GM18858 (cell line): ENCODE data around the gene PRCC.
A peak's percentile ranks its signal among the peaks of the same experiment; 100 is the strongest.
"Not testable (repeated sequence)": the region's sequence is repeated elsewhere in the genome, so short reads cannot be mapped to it uniquely, and the experiment has no call there.

ENCODE experiments used
- ATAC-seq: cut with Tn5 transposase; IDR thresholded peaks from one replicate; pipeline ENCODE4 v1.9.1; 2021; ENCODE audit not compliant: unreplicated experiment

The PRCC gene

DNA sequence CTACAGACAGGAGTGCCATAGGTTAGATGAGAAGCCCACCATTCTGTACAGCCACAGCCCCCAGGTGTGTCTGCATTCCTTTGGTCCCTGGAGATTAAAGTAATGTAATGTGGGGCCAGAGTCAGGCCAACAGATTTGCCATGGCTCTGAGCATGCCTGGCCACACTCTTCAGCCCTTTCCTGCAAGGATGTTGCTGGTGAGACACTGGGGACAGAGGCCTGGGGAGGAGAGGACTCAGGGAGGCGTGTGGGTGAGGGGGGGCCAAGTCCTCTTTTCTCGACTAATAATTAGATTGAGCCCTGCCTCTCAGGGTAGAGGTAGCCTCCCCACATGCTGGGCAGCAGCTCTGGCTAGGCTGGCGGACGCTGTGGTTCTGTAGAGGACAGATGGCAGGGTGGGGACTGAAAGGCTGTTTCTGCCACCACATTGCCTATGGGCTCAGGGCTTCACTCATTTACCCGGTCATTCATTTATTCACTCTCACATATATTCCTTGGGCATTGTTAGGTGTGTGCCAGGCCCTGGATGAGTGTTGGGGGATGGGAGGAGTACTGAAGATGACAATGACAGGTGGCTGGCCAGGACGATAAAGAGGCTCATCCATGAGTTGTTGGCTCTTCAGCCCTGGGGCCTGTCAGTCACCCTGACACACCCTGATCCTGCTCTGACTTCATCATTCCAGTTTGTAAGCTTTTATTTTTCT, 7.1 kb upstream of the PRCC start:
- no peak for ATAC-seq

- no peak for ATAC-seq
Measured at GRCh38 chr1:156760796-156761104, 6.6 kb upstream of the PRCC start.

DNA sequence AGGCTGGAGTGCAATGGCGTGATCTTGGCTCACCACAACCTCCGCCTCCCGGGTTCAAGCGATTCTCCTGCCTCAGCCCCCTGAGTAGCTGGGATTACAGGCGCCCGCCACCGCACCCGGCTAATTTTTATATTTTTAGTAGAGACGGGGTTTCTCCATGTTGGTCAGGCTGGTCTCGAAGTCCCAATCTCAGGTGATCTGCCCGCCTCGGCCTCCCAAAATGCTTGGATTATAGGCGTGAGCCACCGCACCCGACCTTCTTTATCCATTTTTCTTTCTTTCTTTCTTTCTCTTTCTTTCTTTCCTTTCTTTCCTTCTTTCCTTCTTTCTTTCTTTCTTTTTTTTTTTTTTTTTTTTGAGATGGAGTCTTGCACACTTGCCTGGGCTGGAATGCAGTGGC, 2.2 kb upstream of the PRCC start:
- not testable (repeated sequence) for ATAC-seq

DNA sequence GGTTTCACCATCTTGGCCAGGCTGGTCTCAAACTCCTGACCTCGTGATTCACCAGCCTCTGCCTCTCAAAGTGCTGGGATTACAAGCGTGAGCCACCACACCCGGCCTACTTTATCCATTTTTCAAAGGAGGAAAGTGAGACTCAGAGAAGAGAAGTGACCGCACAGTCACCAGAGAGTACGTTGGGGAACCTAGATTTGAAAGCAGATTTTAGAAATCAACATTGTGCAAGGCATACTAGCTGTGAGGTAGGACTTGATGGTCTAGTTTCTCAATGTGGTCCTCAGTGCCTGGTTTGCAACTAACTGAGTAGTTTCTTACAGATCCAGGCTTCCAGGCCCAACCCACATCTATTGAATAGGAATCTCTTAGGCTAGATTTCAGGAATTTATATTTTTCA, 1.7 kb upstream of the PRCC start:
- ATAC-seq: no peak

DNA sequence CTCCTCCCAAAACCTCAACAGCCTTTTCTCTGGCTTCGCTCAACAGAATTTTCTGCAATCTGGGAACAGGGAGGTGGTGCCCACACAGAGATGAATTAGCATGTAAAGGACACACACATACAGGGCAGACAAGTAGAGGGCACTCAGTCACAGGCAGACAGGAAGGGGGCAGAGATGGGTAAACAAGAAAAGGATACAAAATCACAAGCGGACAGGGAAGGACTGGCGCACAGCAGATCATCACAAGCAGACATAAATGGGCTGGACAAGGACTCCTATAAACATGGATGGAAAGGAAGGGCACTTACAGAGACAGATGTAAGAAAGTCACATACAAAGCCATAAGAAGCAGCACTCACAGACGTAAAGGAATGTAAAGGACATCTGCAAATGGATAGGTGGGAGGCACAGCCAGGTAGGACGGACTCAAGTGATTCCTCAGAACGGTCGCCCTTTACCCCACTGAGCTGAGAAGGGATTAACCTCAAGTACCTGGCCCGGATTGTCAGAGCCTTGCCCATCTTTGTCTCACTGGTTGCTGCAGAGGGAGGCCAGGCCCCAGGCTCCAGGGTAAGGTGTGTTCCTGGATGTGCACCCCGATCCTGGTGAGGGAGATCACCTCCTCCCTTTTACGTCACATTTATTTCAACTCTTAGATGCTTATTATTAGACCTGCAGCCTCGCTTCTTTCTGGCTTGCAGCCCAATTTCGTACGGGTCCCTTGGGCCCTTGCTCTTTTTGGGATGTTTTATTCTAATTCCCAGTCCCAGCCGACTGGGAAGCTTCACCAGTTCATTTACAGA, 836 bp upstream of the PRCC start:
- ATAC-seq: peak; percentile 23

DNA sequence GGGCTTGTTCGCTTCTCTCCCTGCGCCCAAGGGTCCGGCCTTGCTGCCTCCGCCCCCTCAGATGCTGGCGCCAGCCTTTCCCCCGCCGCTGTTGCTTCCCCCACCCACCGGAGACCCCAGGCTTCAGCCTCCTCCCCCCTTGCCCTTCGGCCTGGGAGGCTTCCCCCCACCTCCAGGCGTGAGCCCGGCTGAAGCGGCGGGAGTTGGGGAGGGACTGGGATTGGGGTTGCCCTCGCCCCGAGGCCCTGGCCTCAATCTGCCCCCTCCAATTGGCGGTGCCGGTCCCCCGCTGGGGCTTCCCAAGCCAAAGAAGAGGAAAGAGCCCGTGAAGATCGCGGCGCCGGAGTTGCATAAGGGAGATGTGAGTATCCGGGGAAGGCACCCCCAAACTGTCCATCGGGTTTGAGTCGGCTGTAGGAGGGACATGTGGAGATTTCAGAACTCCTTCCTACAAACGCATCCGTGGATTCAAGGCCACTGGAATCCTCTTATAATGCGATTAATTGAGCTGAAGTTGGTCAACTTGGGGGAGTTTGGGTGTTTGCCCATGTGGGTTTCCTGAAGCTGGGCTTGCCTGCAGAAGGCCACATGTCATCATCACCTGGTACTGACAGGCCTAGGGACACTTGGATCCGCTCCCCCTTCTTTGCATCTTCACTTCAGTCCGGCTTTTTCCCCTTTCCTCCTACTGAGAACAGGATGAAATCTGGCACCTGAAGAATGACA, 707 bp downstream of the PRCC start:
- ATAC-seq: no peak

GRCh38 chr1:156768610-156769295, 1.4 kb downstream of the PRCC start:
- ATAC-seq: no peak

DNA sequence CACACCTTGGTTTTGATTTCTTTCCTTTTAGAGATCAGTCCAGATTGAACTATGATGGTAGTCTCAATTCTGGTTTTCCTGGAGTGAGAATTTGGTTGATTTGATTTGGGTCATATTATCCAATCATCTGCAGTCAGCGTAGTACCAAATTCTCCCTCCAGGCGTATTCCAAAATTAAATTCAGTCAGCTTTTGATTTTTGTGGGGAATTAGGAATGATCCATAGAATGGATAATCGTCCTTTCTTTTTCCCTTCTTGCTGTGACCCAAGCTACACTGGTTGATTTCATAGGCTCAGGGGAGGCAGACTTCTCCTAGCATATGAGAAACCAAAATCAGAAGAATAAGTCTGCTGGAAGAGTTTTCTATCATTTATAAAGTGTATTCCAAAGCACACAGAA, 4.9 kb downstream of the PRCC start:
- no peak for ATAC-seq

- no peak for ATAC-seq
Measured at GRCh38 chr1:156772728-156773497, 5.6 kb downstream of the PRCC start.

DNA sequence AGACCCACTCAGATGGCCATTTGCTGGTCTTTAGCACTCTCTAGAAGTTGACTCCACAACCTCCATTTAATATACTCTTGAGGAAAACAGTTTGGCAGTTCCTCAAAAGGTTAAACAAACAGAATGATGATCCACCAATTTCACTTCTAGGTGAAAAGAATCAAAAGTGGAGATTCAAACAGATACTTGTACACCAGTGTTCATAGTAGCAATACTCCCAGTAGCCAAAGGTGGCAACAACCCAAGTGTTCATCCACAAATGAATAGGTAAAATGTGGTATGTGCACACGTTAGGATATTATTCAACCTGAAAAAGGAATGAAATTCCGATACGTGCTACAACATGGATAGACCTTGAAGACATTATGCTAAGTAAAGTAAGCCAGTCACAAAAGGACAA, 6.3 kb downstream of the PRCC start:
- ATAC-seq: no peak

- ATAC-seq: no peak
Measured at GRCh38 chr1:156775799-156776198, 8.5 kb downstream of the PRCC start.

DNA sequence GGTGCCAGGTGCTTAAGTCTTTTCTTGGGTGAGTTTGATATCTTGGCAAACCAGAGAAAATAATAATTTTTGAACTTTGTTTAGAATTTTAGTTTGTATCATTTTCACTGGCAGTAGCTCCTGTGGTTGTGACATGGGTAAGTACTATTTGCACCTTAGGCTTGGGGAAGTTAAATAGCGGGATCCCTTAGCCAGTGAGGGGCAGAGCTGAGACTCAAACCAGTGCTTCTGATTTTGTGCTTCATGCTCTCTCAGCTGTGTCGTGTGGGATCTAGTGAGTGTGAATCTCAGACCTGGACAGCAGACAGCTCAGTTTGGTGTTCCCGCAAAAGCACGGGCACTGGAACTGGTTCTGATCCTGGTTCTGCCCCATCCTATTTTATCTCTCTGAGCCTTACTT, 9.6 kb downstream of the PRCC start:
- ATAC-seq: no peak

DNA sequence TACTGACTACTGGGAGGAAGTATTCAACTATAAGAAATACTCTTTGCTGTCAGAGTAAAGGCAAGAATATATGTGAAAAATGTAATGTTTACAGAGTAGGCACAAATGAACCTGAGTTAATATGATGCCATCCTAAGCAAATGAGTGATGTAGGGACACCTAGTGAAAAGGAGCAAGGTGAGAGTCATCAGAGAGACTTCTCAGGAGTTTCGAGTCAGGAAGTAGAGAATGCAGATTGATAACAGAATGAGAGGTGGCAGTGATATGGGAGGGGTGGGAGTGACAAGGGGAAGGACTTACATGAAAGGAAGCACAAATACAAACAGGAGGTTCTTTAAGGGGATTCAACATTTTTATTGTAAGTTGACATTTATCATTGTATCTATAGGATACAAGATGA, 10.2 kb downstream of the PRCC start:
- ATAC-seq: no peak

GRCh38 chr1:156781585-156782186, 14.4 kb downstream of the PRCC start:
- no peak for ATAC-seq

- no peak for ATAC-seq
Measured at GRCh38 chr1:156785458-156785857, 18.1 kb downstream of the PRCC start.

DNA sequence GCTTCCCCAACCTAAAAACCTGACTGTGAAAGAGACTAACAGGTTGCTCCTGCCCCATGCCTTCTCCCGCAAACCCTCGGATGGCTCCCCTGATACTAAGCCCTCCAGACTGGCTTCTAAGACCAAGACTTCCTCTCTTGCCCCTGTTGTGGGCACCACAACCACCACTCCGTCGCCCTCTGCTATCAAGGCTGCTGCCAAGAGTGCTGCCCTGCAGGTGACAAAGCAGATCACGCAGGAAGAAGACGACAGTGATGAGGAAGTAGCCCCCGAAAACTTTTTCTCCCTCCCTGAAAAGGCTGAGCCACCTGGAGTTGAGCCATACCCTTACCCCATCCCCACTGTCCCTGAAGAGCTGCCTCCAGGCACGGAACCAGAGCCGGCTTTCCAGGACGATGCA, 19.3 kb downstream of the PRCC start:
- no peak for ATAC-seq

DNA sequence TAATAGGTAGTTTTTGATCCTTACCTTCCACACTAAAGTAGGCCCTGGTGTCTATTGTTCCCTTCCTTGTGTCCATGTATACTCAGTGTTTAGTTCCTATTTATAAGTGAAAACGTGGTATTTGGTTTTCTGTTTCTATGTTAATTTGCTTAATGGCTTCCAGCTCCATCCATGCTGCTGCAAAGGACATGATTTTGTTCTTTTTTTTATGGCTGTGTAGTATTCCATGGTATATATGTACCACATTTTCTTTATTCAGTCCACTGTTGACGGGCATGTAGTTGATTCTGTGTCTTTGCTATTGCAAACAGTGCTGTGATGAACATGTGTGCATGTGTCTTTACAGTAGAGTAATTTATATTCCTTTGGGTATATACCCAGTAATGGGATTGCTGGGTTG, 20.8 kb downstream of the PRCC start:
- no peak for ATAC-seq

GRCh38 chr1:156789621-156790318, 22.4 kb downstream of the PRCC start:
- ATAC-seq: no peak

GRCh38 chr1:156794506-156795373, 27.4 kb downstream of the PRCC start:
- ATAC-seq: no peak
